Tibial nerve (tissue), 3 donors: ENCODE results near the gene MRO.

ENCODE experiments used
- CTCF ChIP-seq, 5 experiments: fragments of 200-600 bp in 3 of 5; fragments of 450-650 bp in 2 of 5; sonication (generic) in 3 of 5; IDR thresholded peaks; one replicate each; pipeline ENCODE4 v1.5.1; 2016 to 2019; ENCODE audit warnings: antibody characterized with exemption in 5 of 5, mild to moderate bottlenecking in 3 of 5, moderate library complexity in 2 of 5
- POLR2A ChIP-seq, 2 donors: fragments of 450-650 bp; IDR thresholded peaks; one replicate each; pipeline ENCODE4 v1.6.1; 2017; ENCODE audit warnings: antibody characterized with exemption in 2 of 2, mild to moderate bottlenecking in 2 of 2, moderate library complexity in 2 of 2

- no peak for TF ChIP-seq POLR2A (IDR thresholded peaks at IDR 0.05)
- no peak for TF ChIP-seq CTCF (IDR thresholded peaks at IDR 0.05)
These were observed 71.3 kb downstream of the MRO start for GRCh38 chr18:50748243-50749229.
